GM13977 (cell line): ENCODE measurements around the gene ADCK2.
A peak's percentile ranks its signal among the peaks of the same experiment; 100 is the strongest.
"Not testable (repeated sequence)": the region's sequence is repeated elsewhere in the genome, so short reads cannot be mapped to it uniquely, and the experiment has no call there.

ENCODE experiments used
- DNase-seq: peaks from one replicate; pipeline ENCODE4 v3.0.0; 2012; ENCODE audit warnings: low spot score
- in situ Hi-C: fragments of 300-500 bp; cut with MboI; formaldehyde crosslinking; loops from one replicate; pipeline ENCODE4 v1.12.0; 2022; ENCODE audit warnings: low sequenced_read_pairs, low pct_unique_long_range_greater_than_20kb, mixed read lengths, inconsistent platforms; ENCODE audit not compliant: unreplicated experiment
- TF ChIP-seq, protein P1 (sequence below): IDR thresholded peaks from 2 replicates; pipeline ENCODE4 v1.5.1; 2012; ENCODE audit warnings: mild to moderate bottlenecking, control low read depth; ENCODE audit not compliant: insufficient read depth; ENCODE audit errors: extremely low read depth, missing control alignments

ADCK2 gene, protein sequence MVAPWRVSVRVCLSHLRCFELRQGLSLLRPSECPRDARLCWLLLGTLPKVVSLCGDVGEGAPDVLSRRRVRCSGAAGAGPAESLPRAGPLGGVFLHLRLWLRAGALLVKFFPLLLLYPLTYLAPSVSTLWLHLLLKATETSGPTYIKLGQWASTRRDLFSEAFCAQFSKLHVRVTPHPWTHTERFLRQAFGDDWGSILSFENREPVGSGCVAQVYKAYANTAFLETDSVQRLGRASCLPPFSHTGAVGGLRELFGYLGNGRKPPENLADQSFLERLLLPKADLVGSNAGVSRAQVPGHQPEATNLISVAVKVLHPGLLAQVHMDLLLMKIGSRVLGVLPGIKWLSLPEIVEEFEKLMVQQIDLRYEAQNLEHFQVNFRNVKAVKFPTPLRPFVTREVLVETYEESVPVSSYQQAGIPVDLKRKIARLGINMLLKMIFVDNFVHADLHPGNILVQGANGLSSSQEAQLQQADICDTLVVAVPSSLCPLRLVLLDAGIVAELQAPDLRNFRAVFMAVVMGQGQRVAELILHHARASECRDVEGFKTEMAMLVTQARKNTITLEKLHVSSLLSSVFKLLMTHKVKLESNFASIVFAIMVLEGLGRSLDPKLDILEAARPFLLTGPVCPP

DNA sequence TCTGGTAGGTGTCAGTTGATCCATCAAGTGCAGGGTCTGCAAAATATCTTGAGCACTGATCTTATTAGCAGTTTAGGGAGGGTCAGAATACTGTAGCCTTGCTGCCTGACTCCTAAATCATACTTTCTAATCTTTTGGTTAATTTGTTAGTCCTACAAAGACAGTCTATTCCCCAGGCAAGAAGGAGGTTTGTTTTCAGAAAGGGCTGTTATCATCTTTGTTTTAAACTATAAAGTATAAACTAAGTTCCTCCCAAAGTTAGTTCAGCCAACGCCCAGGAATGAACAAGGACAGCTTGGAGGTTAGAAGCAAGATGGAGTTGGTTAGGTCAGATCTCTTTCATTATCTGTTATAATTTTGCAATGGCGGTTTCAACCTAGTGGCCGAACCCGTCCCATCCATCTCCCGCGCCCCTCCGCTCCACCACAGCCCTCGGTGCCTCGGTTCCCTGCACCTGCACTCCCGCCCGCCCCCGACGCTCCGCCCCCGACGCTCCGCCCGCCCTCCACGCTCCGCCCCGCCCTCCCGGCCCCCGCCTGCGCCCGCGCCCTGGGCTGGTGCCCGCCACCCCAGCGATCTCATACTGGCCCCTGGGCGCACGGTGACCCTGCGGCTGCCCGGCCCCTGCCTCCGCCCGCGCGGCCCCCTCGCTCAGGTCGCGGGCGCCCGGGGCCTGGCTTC is at the start of gene ADCK2:
TSS of gene ADCK2 (plus strand) at position 564 of the 681 bp plus-strand sequence. CDS start 386 bp downstream, outside the sequence.
- in situ Hi-C loops, result no loop called here
- DNase-seq, result peak; percentile 95
- TF ChIP-seq, protein P1, sequence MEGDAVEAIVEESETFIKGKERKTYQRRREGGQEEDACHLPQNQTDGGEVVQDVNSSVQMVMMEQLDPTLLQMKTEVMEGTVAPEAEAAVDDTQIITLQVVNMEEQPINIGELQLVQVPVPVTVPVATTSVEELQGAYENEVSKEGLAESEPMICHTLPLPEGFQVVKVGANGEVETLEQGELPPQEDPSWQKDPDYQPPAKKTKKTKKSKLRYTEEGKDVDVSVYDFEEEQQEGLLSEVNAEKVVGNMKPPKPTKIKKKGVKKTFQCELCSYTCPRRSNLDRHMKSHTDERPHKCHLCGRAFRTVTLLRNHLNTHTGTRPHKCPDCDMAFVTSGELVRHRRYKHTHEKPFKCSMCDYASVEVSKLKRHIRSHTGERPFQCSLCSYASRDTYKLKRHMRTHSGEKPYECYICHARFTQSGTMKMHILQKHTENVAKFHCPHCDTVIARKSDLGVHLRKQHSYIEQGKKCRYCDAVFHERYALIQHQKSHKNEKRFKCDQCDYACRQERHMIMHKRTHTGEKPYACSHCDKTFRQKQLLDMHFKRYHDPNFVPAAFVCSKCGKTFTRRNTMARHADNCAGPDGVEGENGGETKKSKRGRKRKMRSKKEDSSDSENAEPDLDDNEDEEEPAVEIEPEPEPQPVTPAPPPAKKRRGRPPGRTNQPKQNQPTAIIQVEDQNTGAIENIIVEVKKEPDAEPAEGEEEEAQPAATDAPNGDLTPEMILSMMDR, result no peak

DNA sequence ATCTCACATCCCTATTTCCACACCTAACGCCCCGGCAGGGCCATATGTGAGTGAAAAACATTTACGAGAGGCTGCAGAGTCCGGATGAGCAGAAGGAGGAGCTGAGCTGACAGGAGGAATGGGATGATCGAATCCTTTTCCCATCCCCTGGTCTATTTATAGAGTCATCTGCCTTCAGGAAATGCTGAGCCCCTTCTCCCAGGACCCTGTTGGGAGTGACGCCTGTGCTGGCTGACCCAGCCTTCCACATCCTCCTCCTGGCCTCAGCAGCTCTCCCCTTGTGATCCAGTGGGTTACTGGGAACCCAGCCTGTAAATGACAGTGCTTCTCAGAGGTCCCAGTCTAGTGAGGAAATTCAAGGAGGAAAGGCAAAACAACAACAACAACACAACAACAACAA is 48.8 kb upstream of the ADCK2 start:
- in situ Hi-C loops, result no loop called here
- DNase-seq, result no peak
- TF ChIP-seq, protein P1, result no peak

DNA sequence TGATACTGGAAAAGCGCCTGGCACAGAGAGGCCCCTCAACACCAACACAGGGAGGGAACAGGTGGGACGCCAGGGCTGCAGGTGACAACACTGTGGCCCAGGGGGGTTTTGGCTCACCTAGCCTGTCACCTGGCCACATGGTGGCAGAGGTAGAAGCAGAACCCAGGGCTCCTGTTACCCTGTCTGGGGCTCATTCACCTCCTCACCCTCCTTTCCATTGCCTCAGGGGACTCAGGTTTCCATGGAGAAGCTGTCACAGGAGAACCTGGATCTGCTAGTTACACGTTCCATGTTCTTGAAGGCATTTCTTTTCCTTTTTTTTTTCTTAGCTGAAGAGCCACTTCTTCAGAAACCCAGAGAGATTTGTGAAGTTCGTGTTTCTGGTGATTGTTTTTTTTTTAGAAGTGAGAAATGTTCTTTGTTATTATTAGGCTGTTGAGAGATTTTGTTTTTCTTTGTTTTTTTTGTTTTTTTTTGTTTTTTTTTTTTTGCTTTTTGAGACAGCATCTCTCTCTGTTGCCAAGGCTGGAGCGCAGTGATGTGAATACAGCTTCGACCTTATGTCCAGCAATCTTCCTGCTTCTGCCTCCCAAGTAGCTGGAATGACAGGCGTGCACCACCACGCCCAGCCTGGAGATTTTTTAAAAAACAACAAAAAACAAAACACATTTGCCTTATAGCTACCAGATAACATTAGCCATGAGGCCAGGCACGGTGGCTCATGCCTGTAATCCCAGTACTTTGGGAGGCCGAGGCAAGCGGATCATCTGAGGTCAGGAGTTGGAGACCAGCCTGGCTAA is 48.2 kb upstream of the ADCK2 start:
- TF ChIP-seq, protein P1, result no peak
- in situ Hi-C loops, result no loop called here
- DNase-seq, result no peak

DNA sequence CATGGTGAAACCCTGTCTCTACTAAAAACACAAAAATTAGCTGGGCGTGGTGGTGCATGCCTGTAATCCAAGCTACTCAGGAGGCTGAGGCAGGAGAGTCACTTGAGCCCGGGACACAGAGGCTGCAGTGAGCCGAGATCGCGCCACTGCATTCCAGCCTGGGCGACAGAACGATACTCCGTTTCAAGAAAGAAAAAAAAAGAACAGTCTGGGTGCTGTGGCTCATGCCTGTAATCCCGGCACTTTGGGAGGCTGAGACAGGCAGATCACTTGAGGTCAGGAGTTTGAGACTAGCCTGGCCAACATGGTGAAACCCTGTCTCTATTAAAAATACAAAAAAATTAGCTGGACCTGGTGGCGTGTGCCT is 47.6 kb upstream of the ADCK2 start:
- DNase-seq, in situ Hi-C loops: not testable (repeated sequence)

DNA sequence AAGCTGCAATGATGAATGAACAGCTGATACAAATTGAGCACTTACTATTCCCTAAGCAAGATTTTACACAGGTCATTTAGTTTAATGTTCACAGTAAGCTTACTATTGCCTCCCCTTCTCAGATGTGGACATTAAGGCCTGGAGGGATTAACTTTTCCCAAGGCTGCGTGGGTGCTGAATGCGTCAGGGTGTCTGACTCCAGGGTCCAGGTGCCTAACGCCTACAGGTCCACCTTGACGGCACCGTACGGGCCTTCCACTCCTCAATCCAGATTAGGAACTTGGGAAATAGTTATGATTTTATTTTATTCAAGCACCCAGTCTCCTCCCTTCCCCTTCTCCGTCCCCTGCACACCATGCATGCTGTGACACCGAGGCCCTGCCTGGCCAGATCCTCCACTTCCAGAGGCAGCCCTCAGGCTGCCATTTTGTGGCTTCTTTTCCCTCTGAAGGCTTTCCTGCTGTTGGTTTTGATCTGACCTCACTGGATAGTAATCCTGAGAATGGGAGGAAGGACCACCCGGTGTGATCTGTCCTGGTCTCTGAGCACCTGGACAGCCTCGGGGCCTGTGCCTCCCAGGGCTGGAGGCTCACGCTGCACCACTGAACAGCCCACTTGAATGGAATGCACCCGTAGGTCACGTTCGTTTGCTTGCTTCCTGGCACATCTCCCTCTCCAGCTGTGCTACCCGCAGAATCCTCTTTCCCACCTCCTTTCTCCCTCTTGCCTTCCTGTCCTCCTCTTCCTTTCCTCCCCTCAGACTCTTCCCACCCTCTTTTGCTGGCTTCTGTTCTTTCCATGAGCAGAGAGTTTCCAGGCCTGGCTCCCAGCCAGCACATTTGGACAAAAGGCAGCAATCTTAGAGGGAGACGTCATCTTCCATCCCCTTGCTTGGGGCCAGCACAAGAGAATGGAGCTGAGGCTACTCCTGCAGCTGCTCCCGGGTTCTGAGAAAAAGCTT is 46.6 kb upstream of the ADCK2 start:
- no peak for DNase-seq
- in situ Hi-C loops, result no loop called here
- TF ChIP-seq, protein P1, result no peak

DNA sequence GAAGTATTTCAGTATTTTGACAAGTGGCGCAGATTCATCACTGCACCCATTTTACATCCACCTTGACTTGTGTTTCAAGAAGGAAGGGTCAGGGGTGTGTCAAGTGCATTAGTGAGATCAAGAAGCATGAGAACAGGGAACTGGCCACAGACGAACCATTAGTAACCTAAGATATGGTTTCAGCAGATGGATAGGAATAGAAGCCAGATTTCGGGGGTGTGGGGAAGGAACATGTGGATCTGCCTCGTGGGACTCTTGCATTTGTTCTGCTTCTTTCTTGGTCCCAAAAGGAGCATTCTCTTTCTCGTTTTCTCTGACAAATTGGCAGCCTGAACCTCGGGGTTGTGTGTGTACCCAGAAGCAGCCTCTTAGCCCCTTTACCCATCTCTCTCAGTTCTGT is 41.7 kb upstream of the ADCK2 start:
- TF ChIP-seq, protein P1, result no peak
- no peak for DNase-seq
- in situ Hi-C loops, result no loop called here
